GM18499 (cell line): ENCODE data around the gene TSPYL6.

Experiments
- ATAC-seq: cut with Tn5 transposase; IDR thresholded peaks from one replicate; pipeline ENCODE4 v1.9.1; 2021; ENCODE audit warnings: moderate number of reproducible peaks; ENCODE audit not compliant: insufficient read depth, unreplicated experiment

The TSPYL6 gene

DNA sequence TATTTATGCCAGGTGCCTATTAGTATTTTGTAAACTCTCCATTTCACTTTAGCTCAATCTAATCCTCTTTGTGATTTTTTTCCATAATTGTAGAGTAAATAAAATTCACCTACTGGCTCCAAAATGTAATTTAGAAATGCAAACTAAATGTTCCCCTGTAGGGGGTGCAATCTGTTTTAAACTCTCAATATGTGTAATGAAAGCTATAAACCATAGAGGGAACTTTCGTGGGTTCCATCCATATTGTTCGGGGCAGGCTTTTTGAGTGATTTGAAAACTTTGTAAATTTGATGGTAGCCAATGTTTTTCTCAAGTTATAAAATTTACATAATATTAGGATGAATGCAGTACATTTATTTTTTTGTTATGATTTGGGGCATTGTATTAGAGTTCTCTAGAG, 49.4 kb downstream of the TSPYL6 start:
- ATAC-seq, result no peak

DNA sequence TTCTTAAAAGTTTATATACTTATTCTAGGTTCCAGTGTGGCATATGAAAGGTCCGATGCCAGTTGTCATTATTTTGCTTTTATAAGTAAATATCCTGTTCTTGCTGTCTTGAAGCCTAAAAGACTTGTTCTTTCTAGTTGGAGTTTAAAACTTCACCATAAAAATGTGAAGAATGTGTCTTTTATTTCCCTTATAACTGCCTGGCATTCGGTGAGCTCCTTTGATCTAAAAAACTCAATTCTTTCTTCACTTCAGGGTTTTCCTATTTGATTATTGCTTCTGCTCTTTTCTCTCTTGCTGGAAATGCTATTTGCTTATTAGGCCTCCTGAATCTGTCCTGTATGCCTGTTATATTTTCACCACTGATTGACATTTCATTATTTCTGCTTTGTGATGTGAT, 51.6 kb downstream of the TSPYL6 start:
- ATAC-seq, result no peak
